Chondrocyte (in vitro differentiated cells): ENCODE data around the gene AQP7. TPM values are rescaled to one million over a fixed set of nuclear protein-coding genes. Genes with fewer than 3 reads are reported as not detected.

Experiments
- DNase-seq: peaks from one replicate; pipeline ENCODE4 v3.0.0; 2021; ENCODE audit warnings: mixed read lengths, low spot score
- H3K27ac Mint-ChIP-seq: one replicate; pipeline ENCODE4 v1.8.0; 2021; ENCODE audit warnings: mild to moderate bottlenecking, moderate library complexity, mixed read lengths; ENCODE audit not compliant: unreplicated experiment
- H3K27me3 Mint-ChIP-seq: 2 replicates; pipeline ENCODE4 v1.8.0; 2021; ENCODE audit warnings: low read depth, mixed read lengths
- H3K36me3 Mint-ChIP-seq: 2 replicates; pipeline ENCODE4 v1.8.0; 2021; ENCODE audit warnings: low read depth, mixed read lengths
- H3K4me1 Mint-ChIP-seq: 2 replicates; pipeline ENCODE4 v1.8.0; 2021; ENCODE audit warnings: low read depth, mild to moderate bottlenecking, mixed read lengths
- H3K4me3 Mint-ChIP-seq: one replicate; pipeline ENCODE4 v1.8.0; 2021; ENCODE audit warnings: mild to moderate bottlenecking, moderate library complexity, mixed read lengths; ENCODE audit not compliant: unreplicated experiment
- H3K9me3 Mint-ChIP-seq: 2 replicates; pipeline ENCODE4 v1.8.0; 2021; ENCODE audit warnings: low read depth, mixed read lengths
- CTCF ChIP-seq: fragments of 200-600 bp; sonication (generic); IDR thresholded peaks from 2 replicates; pipeline ENCODE4 v1.5.0; 2021; ENCODE audit warnings: antibody characterized with exemption, mild to moderate bottlenecking, moderate library complexity
- total RNA-seq: library from RNA; stranded (reverse); gene quantifications from 3 replicates; pipeline ENCODE4 v1.2.1, GENCODE V29; 2021

Gene AQP7
- total RNA-seq, 1 donor from 2014 or later: 0.30 TPM

DNA sequence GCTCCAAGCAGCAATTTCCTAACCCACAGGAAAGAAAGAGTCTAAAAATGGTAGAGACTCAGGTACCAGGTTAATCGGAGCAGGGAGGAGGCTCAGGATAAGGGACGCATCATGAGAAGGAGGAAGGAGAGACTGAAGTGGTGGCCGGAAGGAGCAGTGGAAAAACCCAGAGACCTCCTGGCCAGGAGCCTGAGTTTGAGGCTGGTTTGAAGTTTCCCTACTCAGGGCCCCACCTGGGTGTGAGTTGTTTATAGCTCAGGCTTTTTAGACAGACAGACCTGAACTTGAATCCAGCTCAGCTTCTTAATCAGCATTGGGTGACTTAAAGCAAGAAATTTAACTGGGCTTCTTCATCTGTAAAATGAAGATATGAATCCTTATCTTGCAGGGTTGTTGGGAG is 11.9 kb upstream of the AQP7 start:
- no peak for DNase-seq
- Mint-ChIP-seq H3K4me3 (no peak overlapping the region), H3K4me1 (peaks cover 7% of the 10 kb centered on the region), H3K9me3 (no peaks in the 10 kb centered on the region), H3K36me3 (no peaks in the 10 kb centered on the region), H3K27ac (no peak overlapping the region), H3K27me3 (peaks cover 4% of the 10 kb centered on the region)
- TF ChIP-seq CTCF: no peak

DNA sequence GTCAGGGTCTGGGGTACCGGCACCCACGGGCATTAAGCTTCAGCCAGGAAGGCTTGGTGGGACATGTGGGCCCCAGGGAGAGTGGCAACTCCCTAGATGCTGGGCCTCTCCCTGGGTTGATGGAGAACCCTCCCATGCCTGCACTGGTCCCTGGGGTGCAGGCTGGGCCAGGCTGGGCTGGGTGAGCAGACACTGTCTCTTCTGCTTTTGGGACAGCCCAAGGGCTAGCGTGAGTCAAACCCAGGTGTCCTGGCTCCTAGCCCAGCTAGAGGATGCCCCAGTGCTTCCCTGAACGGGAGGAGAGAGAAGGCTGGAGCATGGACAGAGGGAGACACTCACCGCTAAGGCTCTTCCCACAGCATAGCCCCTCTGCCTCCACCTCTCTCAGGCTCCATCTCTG is 5.7 kb upstream of the AQP7 start:
- no peak overlapping the region for H3K4me3 Mint-ChIP-seq
- H3K4me1 Mint-ChIP-seq: no peaks in the 10 kb centered on the region

DNA sequence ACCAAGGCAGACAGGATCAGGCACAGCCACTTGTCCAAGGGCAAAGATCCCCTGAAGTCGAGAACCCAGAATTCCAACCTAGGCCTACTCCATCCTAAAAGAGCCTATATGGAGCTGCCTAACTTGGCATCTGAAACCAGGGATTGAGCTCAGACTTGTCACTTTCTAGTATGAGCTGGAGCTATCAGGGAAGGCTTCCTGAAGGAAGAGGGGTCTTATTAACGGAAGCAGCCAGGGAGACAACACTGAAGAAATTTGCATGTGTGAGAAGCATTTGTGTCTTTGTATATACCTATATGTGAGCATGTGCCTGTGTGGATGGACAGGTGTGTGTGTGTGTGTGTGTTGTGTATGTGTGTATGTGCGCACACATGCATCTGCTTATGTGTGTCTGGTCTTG is 4.7 kb upstream of the AQP7 start:
- Mint-ChIP-seq H3K4me3 (no peak overlapping the region), H3K27ac (no peak overlapping the region), H3K27me3 (no peaks in the 10 kb centered on the region), H3K9me3 (no peaks in the 10 kb centered on the region), H3K36me3 (no peaks in the 10 kb centered on the region), H3K4me1 (no peaks in the 10 kb centered on the region)
- DNase-seq: no peak
- TF ChIP-seq CTCF: no peak

More for the DNA sequence above, 5.7 kb upstream of the AQP7 start:
- Mint-ChIP-seq H3K36me3 (no peaks in the 10 kb centered on the region), H3K27ac (no peak overlapping the region), H3K9me3 (no peaks in the 10 kb centered on the region), H3K27me3 (no peaks in the 10 kb centered on the region)
- no peak for TF ChIP-seq CTCF
- DNase-seq: no peak

DNA sequence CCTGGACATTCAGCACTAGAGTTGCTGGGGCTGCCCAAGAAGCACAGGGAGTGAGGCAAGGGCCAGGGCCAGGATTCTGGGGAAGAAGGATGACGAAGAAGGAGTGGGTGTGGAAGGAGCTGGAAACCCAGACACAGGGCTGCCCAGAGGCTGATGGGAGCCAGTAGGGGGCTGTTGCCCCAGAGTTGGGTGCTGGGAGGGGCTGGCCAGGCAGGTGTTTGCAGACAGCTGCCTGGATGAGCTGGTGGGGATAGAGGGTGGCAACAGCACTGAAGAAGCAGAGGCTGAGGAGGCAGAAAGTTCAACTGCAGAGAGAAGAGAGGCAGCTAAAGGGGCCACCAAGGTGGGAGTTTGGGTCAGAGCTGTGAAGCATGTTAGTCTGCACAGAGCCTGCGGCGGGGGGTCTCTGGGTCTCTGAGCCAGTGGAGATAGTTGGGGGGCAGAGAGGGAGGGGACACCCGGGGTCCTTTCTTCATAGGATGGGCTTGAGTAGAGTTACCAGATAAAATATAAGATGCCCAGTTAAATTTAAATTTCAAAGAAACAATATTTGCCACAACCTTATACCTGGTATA is 2.5 kb upstream of the AQP7 start:
- Mint-ChIP-seq H3K36me3 (no peaks in the 10 kb centered on the region), H3K27ac (no peak overlapping the region)

More for the DNA sequence above, 2.5 kb upstream of the AQP7 start:
- Mint-ChIP-seq H3K27me3 (peaks cover 4% of the 10 kb centered on the region), H3K4me1 (peaks cover 4% of the 10 kb centered on the region), H3K4me3 (no peak overlapping the region), H3K9me3 (no peaks in the 10 kb centered on the region)
- no peak for DNase-seq
- TF ChIP-seq CTCF: no peak
